NCI-H2029 (cell line): Measurements from ENCODE around the gene PPP2R2D.

ENCODE experiments used
- DNase-seq: peaks from one replicate; lab custom pipeline; 2025; lab: John Stamatoyannopoulos, UW

PPP2R2D gene

GRCh38 chr10:131929122-131929845 lies 28.5 kb downstream of the PPP2R2D start:
- DNase-seq: no peak

DNA sequence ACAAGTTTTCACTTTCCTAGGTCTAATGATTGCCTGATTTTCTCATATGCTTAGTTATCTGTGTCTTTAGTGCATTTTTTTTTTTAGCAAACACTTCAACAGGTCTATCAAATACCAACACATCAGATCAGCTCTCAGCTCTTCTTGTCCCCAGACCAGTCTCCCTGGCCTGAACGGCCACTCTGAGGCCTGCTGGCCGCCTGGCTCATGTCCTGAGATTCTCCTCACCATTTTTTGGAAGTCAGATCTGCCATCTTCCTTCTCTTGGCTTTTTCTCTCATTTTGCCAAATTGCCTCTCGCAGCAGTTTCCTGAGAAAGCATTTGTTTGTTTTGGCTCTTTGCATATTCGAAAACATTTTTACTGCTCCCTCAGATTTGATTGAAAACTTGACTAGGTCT lies 29.3 kb downstream of the PPP2R2D start:
- DNase-seq: no peak

DNA sequence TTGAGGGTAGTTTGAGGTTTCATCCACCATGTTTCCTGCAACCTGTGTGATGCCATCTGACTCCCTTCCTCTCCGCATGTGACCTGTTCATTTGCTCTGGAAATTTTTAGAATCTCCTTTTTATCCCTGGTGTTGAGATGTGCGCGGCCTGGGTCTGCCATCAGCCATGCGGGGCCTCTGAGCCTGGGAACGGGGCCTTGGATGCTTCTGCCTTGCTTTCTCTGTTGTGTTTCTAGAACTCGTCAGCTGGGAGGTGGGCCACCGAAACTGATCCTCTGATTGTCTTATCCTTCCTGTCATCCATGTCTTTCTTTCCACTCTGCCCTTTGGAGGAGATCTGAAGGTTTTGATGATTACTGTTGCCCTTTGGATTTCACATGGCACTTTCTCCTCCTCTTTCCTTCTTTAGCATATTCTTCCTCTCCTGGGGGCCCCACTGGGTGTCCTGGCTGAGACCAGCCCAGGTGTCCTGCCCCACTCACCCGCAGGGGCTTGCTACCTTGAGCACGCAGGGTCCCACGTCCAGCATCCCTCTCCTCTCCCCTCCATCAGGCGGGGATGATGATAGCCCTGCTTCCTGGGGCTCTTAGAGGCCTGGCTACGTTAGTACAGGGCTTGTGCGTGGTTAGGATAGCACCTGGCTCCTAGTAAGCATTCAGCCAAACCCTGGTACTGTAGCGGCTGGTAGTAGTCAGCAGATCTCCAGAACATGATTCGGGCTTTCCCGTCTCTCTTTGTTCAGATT lies 29.9 kb downstream of the PPP2R2D start:
- DNase-seq: no peak

GRCh38 chr10:131931981-131932380 lies 31.2 kb downstream of the PPP2R2D start:
- DNase-seq: no peak

GRCh38 chr10:131933016-131933695 lies 32.3 kb downstream of the PPP2R2D start:
- DNase-seq: no peak

DNA sequence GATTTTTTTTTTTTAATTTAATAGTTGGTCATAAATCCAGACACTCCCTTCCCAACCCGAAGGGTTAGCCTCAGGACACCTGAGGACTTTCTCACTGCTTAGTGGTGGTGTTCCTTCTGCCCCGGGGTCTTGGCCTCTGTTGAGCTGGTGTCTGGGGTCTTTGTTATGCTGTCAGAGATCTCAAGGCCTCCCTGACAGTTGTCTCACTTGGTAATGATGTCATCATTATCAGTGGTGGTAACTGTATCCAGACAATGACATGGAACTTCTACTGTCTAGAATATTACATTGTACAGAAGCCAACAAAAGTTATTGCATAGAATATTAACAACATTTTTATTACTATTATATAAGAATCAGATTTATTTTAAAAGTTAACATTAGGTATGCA lies 32.9 kb downstream of the PPP2R2D start:
- no peak for DNase-seq

GRCh38 chr10:131934769-131935168 lies 34.0 kb downstream of the PPP2R2D start:
- DNase-seq: no peak

DNA sequence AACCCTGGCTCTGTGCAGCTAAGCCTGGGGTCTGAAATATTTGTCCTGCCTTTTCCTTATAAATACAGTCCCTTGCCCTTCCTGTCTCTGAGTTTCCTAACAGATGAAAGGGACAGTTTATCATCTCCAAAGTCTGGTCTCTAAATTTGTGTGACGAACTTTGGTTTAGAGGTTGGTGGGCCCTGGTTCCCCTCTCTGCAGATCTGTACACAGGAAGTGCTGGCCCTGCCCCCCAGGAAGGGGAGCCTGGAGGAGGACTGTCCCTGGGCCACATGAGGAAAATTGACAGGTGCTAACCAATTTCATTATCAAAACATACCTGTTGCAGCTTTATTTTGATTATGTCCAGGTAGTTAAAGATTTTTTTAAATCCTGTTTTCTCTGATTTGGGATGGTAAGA lies 34.5 kb downstream of the PPP2R2D start:
- DNase-seq: no peak

- no peak for DNase-seq
Observed at GRCh38 chr10:131936294-131936693, 35.5 kb downstream of the PPP2R2D start.

GRCh38 chr10:131936736-131937135 lies 35.9 kb downstream of the PPP2R2D start:
- no peak for DNase-seq

- DNase-seq: no peak
Observed at GRCh38 chr10:131937836-131938235, 37.0 kb downstream of the PPP2R2D start.

DNA sequence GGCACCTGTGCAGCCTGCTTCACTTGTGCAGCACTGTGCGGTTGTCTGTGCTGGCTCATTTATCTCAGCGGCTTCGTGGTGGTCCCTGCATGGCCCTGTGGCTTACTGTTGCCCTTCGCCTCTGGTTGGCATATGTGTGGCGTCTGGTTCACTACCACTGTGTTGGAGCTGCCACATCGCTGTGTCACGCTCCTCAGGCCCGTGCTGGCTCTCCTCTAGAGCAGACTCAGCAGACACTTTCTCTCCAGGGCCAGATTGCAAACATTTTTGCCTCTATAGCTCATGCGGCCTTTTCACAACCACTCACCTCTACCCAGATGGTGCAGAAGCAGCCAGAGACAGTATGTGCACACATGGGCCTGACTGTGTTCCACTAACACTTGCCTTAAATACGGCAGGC lies 37.9 kb downstream of the PPP2R2D start:
- DNase-seq: no peak

GRCh38 chr10:131942455-131942854 lies 41.6 kb downstream of the PPP2R2D start:
- DNase-seq: no peak

DNA sequence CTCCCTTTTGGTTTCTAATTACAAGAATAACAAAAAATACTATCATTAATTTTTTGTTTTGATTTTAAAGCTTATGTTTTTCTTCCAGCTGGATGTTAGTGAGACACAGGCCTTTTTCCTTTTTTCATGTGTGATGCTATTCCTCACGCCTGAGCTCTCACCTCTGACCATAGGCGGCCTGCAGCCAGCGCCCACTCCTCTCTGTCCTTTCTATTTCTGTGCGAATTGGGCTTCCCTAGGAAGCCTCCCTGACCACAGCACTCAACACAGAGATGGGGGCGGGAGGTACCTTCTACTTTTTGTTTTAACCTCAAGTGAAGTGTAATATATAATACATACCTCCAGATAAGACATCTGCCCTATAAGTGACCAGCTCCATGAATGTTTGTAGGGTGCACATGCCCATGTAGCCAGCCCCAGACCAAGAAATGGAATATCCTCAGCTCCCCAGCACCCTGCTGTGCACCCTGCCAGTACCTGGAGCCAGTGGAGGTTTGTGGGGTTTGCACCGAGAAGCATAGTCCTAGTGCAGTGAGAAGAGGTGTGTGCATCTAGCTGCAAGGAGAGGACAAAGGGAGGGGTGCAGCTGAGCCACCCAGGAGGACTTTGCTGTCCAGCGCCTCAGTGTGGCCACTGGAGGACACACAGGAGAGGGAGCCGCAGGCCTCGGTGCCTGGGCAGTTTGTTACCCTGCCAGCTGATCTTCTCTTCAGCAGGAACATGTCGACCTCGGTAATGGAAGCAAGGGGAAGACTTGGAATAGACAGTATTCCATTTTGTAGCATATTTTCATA lies 42.4 kb downstream of the PPP2R2D start:
- no peak for DNase-seq

DNA sequence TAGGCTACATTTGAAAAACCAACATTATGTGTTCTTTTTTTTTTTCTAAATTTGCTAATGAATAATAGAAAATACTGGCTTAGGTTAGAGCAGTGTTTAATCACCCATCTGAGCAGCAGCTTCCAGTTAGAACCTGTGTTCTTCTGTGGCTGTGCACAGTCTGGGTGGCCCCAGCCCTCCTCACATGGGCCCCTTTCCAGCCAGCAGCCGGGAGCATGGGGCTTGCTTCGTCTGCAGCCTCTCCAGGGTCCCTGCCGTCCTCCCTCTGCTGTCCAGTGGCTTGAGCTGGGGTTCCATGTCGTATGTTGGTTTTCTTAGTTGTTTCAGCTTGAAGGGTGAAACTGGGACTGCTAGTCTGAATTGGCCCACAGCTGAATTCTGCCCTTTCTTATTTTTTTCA lies 43.6 kb downstream of the PPP2R2D start:
- DNase-seq: no peak

- no peak for DNase-seq
Observed at GRCh38 chr10:131944976-131945695, 44.3 kb downstream of the PPP2R2D start.

GRCh38 chr10:131946321-131946751 lies 45.5 kb downstream of the PPP2R2D start:
- no peak for DNase-seq

- DNase-seq: no peak
Observed at GRCh38 chr10:131946880-131947279, 46.1 kb downstream of the PPP2R2D start.

DNA sequence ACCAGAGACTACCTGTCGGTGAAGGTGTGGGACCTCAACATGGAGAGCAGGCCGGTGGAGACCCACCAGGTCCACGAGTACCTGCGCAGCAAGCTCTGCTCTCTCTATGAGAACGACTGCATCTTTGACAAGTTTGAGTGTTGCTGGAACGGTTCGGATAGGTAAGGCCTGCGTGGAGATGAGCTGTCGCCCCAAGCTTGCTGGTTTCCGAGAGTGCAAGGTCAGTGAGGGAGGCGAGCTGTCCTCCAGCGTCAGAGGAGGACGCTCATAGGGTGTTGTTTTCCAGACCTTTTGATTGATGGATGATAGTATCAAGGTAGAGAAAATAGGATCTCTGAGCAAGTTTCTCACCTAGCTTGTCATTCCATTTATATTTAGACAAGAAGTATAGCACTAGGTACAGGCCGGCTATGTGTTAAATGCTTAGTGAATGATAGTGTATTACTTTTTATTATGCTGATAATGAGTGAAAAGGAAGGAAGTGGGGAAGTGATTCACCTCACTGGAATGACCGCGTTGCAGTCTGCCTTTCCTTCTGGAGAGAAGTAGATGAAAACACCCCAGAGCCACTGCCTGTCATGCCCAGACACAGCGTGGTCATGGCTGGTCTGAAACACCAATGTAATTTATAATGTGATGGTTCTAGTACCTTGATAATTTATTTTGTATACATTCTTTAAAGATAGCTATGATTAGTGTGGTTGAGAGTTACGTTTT lies 47.0 kb downstream of the PPP2R2D start:
- DNase-seq: no peak

DNA sequence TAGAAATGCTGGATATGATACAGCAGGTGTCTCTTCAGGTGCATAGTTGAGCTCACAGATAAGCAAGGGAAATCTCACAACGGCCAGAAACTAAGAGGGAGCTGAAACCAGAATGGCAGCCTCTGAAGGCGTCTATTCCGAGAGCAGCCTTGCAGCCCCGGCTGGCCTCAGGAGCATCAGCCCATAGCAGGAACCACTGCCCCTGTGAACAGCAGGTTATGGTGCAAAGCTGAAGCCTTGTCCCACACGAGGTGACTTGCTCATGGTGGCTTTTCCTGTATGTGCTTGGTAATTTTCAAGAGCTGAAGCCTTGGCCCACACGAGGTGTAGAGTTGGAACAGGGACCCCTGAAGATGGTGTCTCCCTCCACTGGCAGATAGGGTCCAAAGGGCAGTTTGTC lies 47.7 kb downstream of the PPP2R2D start:
- DNase-seq: no peak
